HG03439 (cell line): ENCODE data around the gene PGF.
"Not testable (repeated sequence)": the region's sequence is repeated elsewhere in the genome, so short reads cannot be mapped to it uniquely, and the experiment has no call there.

Experiments used
- ATAC-seq: cut with Tn5 transposase; IDR thresholded peaks from one replicate; pipeline ENCODE4 v1.9.1; 2021; ENCODE audit warnings: mild to moderate bottlenecking, moderate library complexity; ENCODE audit not compliant: unreplicated experiment

PGF gene

DNA sequence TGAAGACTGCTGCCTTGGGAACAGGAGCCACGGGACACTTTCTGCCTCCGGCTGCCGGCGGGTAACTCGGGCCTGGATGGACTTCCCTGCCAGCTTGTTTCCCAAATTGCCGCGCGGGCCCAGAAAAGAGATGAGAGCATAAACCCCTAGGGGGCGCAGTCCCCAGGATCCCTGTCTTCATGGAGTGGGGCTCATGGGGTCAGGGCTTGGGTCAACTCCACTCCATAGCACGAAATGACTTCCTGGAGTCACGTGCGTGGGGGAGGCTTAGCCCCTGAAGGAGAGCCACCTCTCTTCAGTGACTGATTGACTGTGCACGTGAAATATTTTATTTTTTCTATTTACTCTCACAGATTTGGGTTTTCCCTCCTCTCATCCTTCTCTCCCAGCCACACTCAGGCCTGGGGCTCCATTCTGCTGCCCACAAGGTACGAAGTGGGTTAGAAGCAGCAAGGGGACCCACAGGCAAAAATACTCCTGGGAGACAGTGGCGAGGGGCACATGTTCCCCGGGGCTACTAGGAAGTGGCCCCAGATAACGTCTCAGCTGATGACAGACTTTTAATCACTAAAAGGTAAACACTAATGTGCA, 10.0 kb downstream of the PGF start:
- ATAC-seq = no peak

DNA sequence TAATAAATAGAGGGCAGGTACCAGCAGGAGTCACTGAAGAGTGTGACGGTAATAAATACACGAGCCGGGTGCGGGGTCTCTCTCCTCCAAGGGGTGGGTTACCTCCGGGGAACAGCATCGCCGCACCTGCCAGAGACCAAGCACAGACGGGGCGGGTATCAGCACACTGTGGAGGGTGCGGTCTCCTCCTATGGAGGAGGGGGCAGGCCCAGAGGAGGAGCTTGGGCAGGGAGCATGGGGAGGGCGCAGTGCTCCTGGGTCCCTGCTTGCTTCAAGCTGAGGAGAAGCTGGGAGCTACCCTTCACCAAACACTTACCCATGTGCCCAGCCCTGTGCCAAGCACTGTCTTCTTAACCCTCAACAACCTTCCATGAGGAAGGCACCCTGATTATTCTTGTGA, 12.8 kb downstream of the PGF start:
- no peak for ATAC-seq

DNA sequence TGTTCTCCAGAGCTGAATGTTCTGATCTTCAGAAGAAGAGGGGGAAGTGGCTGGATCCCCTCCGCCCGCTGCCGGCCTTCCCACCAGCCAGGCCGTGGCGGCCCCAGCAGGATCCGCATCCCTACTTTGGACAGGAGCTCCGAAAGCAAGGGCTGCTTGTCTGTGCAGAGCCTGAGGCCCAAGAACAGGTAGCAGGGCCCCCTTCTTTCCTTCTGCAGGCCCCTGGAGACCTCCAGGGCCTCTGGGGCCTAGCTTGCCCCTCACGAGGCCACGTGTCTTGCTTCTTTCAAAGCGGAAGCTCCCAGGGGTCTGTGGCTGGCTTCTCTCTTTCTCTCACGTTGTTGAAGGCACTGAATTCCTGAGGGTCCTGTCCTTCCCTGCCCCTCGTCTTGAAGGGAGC, 13.2 kb downstream of the PGF start:
- no peak for ATAC-seq

DNA sequence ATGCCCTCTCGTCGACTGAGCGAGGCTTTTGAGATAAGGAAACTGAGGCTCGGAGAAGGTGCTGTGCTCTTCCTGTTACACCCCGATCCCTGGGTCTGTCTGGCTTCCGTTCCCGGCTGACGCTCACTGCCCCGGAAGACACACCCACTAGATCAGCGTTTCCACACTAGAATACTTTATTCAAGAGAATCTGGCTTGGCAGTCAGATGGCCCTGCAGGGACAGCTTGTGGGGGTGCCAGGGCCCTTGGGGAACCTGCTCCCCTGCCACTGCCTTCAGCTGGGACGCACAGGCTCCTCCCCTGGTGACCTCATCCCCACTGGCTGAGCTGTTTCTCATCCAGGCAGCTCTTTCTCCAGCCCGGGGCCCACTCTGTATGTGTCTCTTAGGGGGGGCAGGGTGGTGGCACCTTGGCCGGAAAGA, 13.7 kb downstream of the PGF start:
- ATAC-seq = no peak

DNA sequence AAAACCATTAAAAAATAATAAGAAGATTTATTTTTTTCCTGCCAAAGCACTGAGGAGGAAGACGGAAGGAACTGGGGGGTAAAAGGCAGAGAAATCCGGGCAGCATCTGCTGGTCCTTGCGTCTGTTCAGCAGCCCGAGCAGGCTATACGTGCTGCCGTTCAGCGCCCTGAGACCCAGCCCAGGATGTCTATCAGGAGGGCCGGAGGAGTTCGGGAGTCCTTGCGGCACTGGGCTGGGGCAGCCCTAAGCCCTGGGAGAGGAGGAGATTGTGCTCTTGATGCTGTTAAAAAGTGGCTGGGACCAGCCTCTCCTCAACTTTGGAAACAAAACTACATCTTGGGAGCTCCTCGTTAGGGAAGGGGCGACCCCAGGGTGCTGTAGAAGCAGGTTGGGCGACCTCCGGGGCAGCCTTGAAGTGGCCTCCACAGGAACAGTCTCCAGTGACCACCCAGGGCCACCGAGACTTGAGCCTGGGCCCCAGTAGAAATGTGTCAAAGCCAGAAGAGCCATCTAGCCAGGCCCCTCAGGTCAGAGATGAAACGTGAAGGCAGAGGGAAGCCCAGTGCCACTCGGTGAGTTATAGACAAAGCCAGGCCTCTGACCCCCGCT, 14.3 kb downstream of the PGF start:
- ATAC-seq = no peak

DNA sequence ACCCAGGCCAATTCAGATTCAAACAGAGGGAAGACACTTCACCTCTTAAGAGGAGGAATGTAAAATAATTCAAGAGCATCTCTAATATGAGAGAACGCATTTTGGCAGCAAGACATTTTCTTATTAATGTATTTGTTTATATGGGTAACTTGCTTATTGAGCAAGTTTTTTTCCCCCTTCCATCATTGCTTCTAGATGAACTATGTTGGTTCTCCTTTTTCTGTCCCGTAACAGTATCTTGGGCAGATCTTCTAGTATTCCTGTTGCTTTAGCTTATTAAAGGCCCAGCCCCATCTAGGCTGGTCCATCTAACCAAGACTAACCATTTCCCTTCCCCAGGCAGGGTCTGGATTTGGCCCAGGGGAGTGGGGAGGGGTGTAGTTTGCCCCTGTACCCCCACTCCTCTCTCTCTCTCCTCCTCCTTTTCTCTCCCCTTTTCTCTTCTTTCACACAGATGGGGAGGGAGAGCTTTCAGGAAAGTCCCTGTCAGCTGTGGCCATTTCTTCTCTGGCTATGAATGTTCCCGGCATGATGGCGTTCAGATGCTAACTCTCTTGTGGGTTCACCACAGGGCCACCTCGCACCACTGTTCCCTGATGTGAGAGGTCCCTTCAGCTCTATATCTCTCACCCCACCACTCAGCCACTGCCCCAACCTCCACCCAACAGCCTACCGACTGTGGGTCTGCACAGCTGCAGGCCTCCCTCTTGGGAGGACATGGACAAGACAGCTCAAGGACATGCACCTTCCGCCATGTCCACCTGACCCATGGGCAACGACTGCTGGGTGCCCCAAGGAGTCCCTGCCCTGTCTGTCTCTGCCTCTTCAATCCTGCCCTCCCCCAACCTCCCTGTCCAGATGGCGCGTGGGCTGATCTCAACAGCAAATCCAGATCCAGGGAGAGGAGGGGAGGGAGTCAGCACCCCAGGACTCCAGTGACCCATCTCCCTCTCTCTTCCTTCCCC, 16.6 kb downstream of the PGF start:
- ATAC-seq = no peak

DNA sequence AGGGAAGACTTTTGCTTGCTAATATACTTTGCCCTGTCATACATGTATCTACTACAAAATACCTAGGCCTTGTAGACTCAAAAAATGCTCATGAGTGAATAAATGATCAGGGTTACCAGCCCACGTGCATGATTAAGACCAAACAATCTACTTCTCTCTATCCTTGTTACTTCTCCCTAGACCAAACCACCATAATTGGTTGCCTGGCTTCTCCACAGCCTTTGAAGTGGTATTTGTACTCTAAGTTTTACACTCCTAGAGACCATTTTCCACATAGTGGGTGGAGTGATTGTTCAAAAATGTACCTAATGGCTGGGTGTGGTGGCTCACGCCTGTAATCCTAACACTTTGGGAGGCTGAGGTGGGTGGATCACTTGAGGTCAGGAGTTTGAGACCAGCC, 18.2 kb downstream of the PGF start:
- no peak for ATAC-seq

DNA sequence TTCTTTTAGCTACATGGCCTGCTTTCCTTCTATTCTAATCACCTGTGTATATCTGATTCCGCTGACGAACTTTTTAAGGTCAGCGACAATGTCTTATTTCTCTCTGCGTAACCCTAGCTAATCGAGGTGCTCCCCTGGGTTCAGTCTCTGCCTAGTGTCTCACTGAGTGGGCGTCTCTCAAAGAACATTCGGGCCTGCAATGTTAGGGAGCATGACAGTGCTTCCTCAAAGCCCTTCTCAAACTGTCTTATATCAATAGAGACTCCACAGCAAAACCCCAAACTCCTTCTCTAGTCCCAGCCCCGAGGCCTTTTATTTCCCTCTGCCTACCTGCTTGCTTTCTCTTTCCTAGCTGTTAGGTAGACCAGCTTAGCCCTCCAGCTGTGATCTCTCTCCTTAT, 18.7 kb downstream of the PGF start:
- ATAC-seq = no peak

DNA sequence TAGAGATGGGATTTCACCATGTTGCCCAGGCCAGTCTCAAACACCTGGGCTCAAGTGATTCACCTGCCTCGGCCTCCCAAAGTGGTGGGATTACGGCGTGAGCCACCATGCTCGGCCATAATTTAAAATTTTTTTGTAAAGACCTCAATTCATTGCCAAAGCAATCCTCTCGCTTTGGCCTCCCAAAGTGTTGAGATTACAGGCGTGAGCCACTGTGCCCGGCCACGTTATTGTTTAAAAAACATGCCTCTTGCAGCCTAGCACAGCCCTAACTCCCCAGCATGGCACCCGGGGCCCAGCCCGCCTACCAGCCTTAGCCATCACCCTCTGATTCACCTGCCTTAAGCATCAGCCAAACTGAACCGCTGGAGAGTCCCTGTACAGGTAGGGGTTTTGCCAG, 19.2 kb downstream of the PGF start:
- ATAC-seq = no peak

DNA sequence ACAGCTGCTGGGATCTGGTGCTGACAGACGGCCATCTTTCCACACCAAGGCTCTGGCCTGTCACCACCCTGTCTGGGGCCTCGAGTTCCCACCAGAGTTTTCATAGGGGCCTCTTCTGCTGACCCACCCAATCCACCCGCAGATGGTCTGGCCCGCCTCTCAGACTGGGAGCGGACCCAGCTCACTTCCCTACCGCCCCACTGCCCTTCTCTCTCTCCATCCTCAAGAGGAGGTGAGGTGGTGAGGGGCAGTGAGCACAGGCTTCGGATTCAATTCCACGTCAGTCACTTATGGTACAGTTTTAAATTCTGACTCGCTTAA, 20.1 kb downstream of the PGF start:
- no peak for ATAC-seq

DNA sequence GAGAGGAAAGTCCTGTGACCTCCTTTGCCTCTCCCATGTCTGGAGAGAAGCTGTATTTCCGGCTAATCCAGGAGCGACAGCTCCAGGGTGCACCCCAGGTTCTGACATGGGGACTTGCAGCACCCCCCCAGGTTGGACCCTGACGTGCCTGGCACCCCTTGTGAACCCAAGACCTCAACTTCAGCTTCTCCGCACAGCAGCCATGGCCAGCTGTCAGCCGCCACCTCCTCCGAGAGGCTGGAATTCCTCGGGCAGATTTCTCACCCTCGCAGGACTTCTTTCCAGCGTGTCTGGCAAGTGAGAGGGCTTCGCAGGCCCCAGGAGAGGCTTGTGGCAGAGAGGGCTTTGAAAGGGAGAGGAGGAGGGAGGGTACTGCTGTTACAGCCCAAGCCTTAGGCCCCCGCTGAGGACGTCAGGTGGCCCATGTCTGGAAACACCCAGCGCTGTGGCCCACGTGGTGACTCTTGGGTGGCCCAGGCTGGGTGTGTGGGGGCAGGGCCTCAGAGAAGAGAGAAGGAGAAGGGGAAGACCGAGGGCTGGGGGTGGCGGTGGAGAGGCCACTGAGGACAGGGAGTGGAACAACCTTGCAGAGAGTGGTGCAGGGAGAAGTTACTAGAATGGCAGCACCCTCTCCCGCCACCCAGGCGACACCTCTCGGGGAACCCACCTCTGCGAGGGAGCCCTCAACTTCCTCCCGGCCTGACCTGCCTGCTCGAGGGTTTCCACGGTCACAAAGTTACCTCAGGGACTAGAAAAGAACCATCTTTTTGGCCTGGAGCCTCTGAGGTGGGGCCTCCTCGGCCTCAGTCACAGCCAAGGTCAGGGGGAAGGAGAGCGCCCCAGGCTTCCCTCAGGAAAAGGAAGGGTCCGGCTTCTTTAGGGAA, 20.7 kb downstream of the PGF start:
- no peak for ATAC-seq

DNA sequence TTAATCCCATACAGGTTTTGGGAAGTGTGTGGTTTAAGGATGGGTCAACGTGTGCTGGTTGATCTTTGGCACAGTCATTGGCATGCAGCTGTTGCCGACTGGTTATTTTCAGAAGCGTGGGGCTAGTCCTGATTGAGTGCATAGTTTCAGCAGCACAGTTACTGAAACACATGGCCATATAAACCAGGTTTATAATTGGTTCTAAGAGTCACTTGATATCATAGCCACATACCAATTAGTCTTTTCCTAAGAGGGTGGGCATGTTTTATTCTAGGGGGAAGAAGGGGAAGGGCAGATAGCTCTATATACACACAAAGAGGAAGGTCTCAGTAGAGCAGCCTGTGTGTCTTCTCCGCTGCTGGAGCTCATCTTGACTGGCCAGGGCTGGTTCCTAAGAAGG, 21.4 kb downstream of the PGF start:
- no peak for ATAC-seq

DNA sequence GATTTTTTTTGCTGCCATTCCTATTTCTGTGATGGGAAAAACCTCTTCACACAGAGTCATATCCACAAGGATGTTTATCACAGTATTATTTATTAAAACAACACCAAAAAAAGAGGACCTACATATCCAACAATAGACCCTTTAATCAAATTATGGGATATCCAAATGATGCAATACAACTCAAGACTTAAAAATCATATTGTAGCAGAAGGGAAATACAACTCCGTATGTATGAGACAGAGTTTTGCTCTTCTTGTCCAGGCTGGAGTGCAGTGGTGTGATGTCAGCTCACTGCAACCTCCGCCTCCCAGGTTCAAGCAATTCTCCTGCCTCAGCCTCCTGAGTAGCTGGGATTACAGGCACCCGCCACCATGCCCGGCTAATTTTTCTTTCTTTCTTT, 22.5 kb downstream of the PGF start:
- ATAC-seq = not testable (repeated sequence)

DNA sequence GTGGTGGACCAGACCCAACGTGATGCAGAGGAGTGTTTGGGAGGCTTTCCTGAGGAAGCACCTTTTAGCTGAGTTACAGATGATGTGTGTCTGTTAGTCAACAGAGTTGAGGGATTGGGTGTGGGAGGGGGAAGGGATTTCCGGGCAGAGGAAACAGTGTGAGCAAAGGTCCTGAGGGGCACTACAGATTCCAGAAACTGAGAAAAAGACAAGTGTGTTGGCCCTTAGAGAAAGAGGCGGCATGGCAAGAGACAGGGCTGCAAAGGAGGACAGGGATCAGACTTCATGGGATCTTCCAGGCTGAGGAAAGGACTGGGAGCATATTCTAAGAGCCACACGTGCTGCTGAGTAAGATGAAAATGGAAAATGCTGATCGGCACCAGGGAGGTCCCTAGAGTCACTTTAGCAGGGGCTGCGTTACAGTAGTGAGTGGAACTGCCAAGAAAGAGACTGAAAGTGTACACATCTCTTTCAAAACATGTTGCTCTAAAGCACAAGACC, 22.9 kb downstream of the PGF start:
- no peak for ATAC-seq

DNA sequence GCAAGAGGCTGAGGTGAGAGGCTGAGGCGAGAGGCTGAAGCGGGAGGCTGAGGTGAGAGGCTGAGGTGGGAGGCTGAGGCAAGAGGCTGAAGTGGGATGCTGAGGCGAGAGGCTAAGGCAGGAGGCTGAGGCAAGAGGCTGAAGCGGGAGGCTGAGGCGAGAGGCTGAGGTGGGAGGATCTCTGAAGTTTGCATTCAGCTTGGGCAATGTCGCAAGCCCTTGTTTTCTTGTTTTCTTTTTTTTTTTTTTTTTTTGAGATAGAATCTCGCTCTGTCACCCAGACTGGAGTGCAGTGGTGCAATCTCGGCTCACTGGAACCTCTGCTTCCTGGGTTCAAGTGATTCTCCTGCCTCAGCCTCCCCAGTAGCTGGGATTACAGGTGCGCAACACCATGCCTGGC, 23.7 kb downstream of the PGF start:
- not testable (repeated sequence) for ATAC-seq

DNA sequence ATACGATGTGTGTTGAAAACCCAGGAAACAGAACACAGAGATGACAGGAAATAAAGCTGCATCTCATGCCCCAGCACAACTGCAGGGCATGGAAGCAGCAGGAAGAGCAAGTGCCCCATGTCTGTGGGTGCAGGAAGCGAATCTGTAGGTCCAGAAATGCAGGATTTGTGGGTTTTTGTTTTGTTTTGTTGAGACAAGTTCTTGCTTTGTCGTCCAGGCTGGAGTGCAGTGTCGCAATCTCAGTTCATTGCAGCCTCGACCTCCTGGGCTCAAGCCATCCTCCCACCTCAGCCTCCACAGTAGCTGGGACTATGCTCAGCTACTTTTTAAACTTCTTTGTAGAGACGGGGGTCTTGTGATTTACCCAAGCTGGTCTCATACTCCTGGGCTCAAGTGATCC, 26.2 kb downstream of the PGF start:
- ATAC-seq = no peak

DNA sequence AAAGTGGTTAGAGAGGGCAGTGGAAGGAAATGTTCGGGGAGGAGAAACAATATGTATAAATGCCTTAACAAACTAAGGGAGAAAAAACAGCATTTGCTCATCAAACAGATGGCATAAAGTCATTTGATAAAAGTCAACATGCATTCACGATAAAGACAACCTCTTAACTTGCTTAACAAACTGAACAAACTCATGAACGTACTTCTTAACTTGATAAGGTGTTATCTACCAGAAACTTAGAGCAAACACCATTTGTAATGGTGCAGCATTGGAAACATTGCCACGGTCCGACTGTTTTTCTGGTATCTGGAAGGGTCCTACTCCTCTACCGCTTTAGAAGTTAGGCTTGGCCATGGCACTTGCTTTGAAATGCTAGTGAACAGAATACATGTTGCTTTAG, 28.2 kb downstream of the PGF start:
- no peak for ATAC-seq

DNA sequence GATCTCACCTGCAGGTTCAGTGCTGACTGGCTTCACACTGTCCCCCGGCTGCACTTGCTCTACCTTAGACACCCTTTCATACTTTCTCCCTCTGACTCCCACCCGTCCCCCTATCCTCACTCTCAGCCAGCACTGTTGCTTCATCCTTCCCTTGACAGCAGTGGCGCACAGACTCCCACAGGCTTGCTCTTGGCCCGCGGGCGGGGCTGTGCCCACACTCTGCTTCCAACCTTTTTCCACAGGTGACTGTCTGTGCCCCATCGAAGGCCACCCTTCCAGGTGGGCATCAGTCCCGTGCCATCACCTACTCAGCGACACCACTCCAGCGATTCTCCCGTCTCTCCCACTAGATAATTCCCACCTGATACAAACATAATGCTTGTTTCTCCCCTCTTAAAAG, 31.3 kb downstream of the PGF start:
- ATAC-seq = no peak

DNA sequence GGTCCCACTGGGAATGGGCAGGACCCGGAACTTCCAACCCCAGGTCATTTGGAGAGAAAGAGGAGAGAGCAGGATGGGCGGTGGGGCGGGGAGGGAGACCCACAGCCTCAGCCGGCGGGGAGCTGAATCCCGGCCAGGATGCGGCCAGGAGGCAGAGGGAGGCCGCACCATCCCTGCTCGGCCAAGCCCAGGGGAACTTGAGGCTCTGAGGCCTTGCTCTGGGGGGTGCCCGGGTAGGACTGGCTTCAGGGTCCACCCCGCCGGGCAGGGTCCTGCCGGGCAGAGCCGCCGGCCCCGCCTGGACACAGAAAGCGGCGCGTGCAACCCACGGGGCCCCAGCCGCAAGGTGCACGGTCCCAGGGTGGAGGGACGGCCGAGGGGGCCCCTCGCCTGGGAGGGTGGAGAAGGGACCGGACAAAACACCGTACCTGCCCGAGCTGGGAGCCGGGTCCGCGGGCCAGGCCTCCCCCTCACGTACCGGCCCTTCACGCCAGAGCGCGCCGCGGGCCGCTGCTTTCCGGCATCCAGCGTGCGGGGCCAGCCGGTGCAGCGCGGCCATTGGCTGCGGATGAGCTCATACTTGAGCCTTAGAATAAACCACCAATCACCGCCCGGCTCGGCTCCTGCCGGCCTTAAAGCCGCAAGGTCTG, 32.5 kb downstream of the PGF start, which contains the start of gene RPS6KL1:
RPS6KL1 (minus strand) TSS at position 509 of the 650 bp plus-strand sequence. CDS start 1,719 bp downstream, outside the sequence.
- peak; percentile 93 for ATAC-seq

DNA sequence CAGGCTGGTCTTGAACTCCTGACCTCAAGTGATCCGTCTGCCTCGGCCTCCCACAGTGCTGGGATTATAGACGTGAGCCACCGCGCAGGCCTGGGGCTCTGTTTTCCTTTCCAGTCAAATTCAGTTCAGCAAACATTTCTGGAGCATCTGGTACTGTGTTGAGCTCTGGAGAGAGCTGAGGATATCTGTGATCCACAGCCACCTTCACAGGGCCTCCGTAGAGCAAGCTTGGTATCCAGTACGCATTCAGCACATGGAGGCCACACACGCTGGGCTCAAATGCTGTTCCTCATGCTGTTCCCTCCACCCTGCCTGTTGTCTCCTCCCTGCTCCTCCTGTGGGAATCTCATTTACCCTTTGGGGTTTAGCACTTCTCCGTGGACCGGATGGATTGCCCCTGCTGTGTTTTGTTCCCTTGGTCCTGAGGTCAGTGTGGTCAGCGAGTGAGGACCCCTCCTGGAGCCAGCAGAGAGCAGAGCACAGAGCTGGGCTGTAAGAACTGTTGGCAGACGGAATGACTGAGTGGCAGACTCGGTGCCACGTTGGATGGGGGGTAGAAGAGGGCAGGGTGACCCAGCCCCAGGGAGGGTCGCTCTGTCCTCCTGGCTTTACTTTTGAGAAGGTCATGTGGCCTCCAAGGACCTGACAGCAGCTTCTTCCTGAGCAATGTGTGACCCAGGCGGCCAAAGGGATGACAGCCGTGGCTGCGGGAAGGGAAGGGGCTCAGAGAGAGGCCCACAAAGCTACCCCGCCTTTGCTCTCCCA, 33.2 kb downstream of the PGF start:
- no peak for ATAC-seq
